Heart left ventricle (tissue), 16 donors: Measurements from ENCODE around the gene ZNF737. TPM values are rescaled to one million over a fixed set of nuclear protein-coding genes. Genes with fewer than 3 reads are reported as not detected.
"Not testable (repeated sequence)": the region's sequence is repeated elsewhere in the genome, so short reads cannot be mapped to it uniquely, and the experiment has no call there.

Source experiments
- ATAC-seq, 4 donors: fragments of 200-7000 bp; cut with Tn5 transposase; one replicate each; pipeline ENCODE4 v1.9.1; 2020 to 2022; ENCODE audit warnings: moderate library complexity in 4 of 4, mild to moderate bottlenecking in 3 of 4, moderate number of reproducible peaks in 1 of 4
- DNase-seq, 5 donors: peaks; one replicate each; pipeline ENCODE4 v3.0.0-alpha.2; 2020
- H3K27ac ChIP-seq, 12 donors: fragments of 200-600 bp; sonication (generic) in 4 of 12; one replicate each; pipeline versions ENCODE4 v1.5.0 to v1.8.0; 2016 to 2022; ENCODE audit warnings: mild to moderate bottlenecking in 2 of 12
- H3K27me3 ChIP-seq, 9 donors: fragments of 200-600 bp; sonication (generic) in 2 of 9; one replicate each; pipeline versions ENCODE4 v1.5.1 to v1.8.0; 2016 to 2022; ENCODE audit warnings: mild to moderate bottlenecking in 3 of 9
- H3K36me3 ChIP-seq, 9 donors: fragments of 200-600 bp; sonication (generic) in 2 of 9; one replicate each; pipeline versions ENCODE4 v1.5.0 to v1.8.0; 2018 to 2022; ENCODE audit warnings: mild to moderate bottlenecking in 2 of 9
- H3K4me1 ChIP-seq, 12 donors: fragments of 200-600 bp; sonication (generic) in 4 of 12; one replicate each; pipeline versions ENCODE4 v1.5.0 to v1.8.0; 2016 to 2022; ENCODE audit warnings: mild to moderate bottlenecking in 3 of 12
- H3K4me3 ChIP-seq, 12 donors: fragments of 200-600 bp; sonication (generic) in 4 of 12; one replicate each; pipeline versions ENCODE4 v1.5.0 to v1.8.0; 2017 to 2022; ENCODE audit warnings: mild to moderate bottlenecking in 9 of 12, moderate library complexity in 4 of 12
- H3K9me3 ChIP-seq, 12 donors: fragments of 200-600 bp; sonication (generic) in 4 of 12; one replicate each; pipeline versions ENCODE4 v1.5.0 to v1.8.0; 2016 to 2022; ENCODE audit warnings: mild to moderate bottlenecking in 1 of 12
- CTCF ChIP-seq, 12 donors: fragments of 200-600 bp; sonication (generic) in 4 of 12; IDR thresholded peaks; one replicate each; pipeline versions ENCODE4 v1.5.0 to v1.8.0; 2018 to 2022; ENCODE audit warnings: antibody characterized with exemption in 12 of 12, mild to moderate bottlenecking in 5 of 12
- POLR2A ChIP-seq, 2 donors: fragments of 450-650 bp; IDR thresholded peaks; one replicate each; pipeline ENCODE4 v1.6.1; 2017; ENCODE audit warnings: antibody characterized with exemption in 2 of 2, mild to moderate bottlenecking in 2 of 2, moderate library complexity in 2 of 2
- whole genome bisulfite sequencing, 4 donors: extraction: QIAGEN DNeasy Blood & Tissue Kit in 2 of 4; methylation state at CpG; one replicate each; pipeline versions ENCODE4 v1.1.5 to v1.1.7; 2013 to 2018; 5-methylcytosine and 5-hydroxymethylcytosine counted together
- intact Hi-C, 10 donors: fragments of 100-400 bp; cut with DNase I; formaldehyde crosslinking; loops; one replicate each; pipeline versions ENCODE4 v1.11.1 to v1.14.2; 2022
- polyA plus RNA-seq, 2 donors: library from polyadenylated mRNA; stranded (reverse); fragments of 200-250 nt; gene quantifications; one replicate each; pipeline ENCODE4 v1.2.3, GENCODE V29; 2013
- total RNA-seq, 9 donors: library from RNA; depleted of rRNA in 2 of 9; stranded (reverse); fragments of >200 nt in 2 of 9; fragmentation: NEBNext Ultra II Directional in 3 of 9; extraction: Animal tissue kit (Norgen Biotek cat#: 25700) in 3 of 9; gene quantifications; one replicate each; pipeline versions ENCODE4 v1.1.0 to v1.2.4, GENCODE V29; 2016 to 2023
- donor health status: ischemic (EF 13 %, LVEDD 7.1; RV severe dilation, severe dysfunction).
- donor health status: healthy with polysubstance abuse.
- donor health status: DM: no; HTN: yes; CAD: no.
- donor health status: DM: no; HTN: no; CAD: no.
- donor health status: ischemic (EF 25% LVEDD 6.9; RV normal size, moderate dysfunction).
- donor health status: ischemic (EF 25% LVEDD 5.7; RV mildly dilated, moderate dysfunction).
- donor health status: healthy.
- donor health status: DM: yes; HTN: yes; CAD: no.
- donor health status: ischemic (EF 35%, LVEDD 5.7; RV mildly dilated, moderate dysfunction).
- donor health status: nonischemic (EF 11% LVEDD 7.7; RV severe dilation, severe dysfunction).
- donor health status: DM: yes; HTN: yes; CAD: no.
- donor health status: PGD.
- donor health status: ischemic (EF 29% LVEDD 5.4; RV normal size, mild dysfunction).
- donor health status: nonischemic (EF 23%, LVEDD 6.1; RV moderate dilation, normal function).

ZNF737 gene
- total and polyA plus RNA-seq, 11 donors: 2.1 to 8.8 (median 4.7) TPM

GRCh38 chr19:20607943-20608342 is 42.4 kb upstream of the ZNF737 start:
- H3K27ac ChIP-seq: no peak overlapping the region
- no peaks in the 10 kb centered on the region for H3K36me3 ChIP-seq
- no peaks in the 10 kb centered on the region for H3K27me3 ChIP-seq
- peaks cover 0 to 71% (median under 1%) of the 10 kb centered on the region in 12 donors for H3K9me3 ChIP-seq
- no peak overlapping the region for H3K4me3 ChIP-seq
- H3K4me1 ChIP-seq: no peaks in the 10 kb centered on the region
- DNase-seq (no peak), ATAC-seq (no peak)
- TF ChIP-seq CTCF (IDR thresholded peaks at IDR 0.05) (no peak), POLR2A (IDR thresholded peaks at IDR 0.05) (no peak)
- intact Hi-C loops: no loop called here
- 0 to 100% (median 90%) methylated on average over 1 of the region's 1 CpG for WGBS, 4 donors

- DNase-seq (no peak), ATAC-seq (no peak)
- Histone ChIP-seq H3K27me3 (no peaks in the 10 kb centered on the region), H3K4me3 (no peak overlapping the region), H3K27ac (no peak overlapping the region), H3K9me3 (peaks cover 0 to 91% (median 33%) of the 10 kb centered on the region in 12 donors), H3K36me3 (peaks cover 0 to 46% (median 7%) of the 10 kb centered on the region in 9 donors), H3K4me1 (peaks cover 0 to 8% (median 0%) of the 10 kb centered on the region in 12 donors)
- TF ChIP-seq CTCF (IDR thresholded peaks at IDR 0.05) (no peak), POLR2A (IDR thresholded peaks at IDR 0.05) (no peak)
- intact Hi-C loops: no loop called here
These were observed 7.0 kb downstream of the ZNF737 start for GRCh38 chr19:20558571-20558970.

GRCh38 chr19:20558011-20558410 is 7.6 kb downstream of the ZNF737 start:
- H3K36me3 ChIP-seq: peaks cover 2 to 47% (median 10%) of the 10 kb centered on the region in 9 donors
- intact Hi-C loops: no loop called here
- DNase-seq: peak in 1 of 5 donors; percentile 15

GRCh38 chr19:20544667-20545333 is 20.8 kb downstream of the ZNF737 start:
- DNase-seq, intact Hi-C loops, ATAC-seq, H3K4me3 ChIP-seq, H3K27me3 ChIP-seq, H3K27ac ChIP-seq, H3K4me1 ChIP-seq: not testable (repeated sequence)
- Histone ChIP-seq H3K36me3 (peaks cover 21 to 99% (median 55%) of the 10 kb centered on the region in 9 donors), H3K9me3 (peaks cover 13 to 100% (median 99%) of the 10 kb centered on the region in 12 donors)
- WGBS, 4 donors: 92 to 99% (median 96%) methylated on average over 7 of the region's 7 CpGs

More at GRCh38 chr19:20558011-20558410, 7.6 kb downstream of the ZNF737 start:
- Histone ChIP-seq H3K27me3 (no peaks in the 10 kb centered on the region), H3K9me3 (peaks cover 0 to 91% (median 39%) of the 10 kb centered on the region in 12 donors), H3K4me3 (no peak overlapping the region), H3K27ac (no peak overlapping the region), H3K4me1 (peaks cover 0 to 3% (median 0%) of the 10 kb centered on the region in 12 donors)
- ATAC-seq: no peak
- WGBS, 4 donors: 58 to 66% (median 61%) methylated on average over 4 of the region's 4 CpGs
- TF ChIP-seq POLR2A (IDR thresholded peaks at IDR 0.05) (no peak), CTCF (IDR thresholded peaks at IDR 0.05) (peak in 9 of 12 donors; percentile 16 to 50 (median 32))

GRCh38 chr19:20530303-20530702 is 35.3 kb downstream of the ZNF737 start:
- DNase-seq, intact Hi-C loops, H3K4me1 ChIP-seq, H3K27ac ChIP-seq, H3K27me3 ChIP-seq, H3K4me3 ChIP-seq, ATAC-seq: not testable (repeated sequence)
- 93 to 96% methylated on average over 21 to 28 of the region's 29 CpGs; no CpG with 5 or more reads in 2 of the 4 donors for WGBS, 4 donors
- Histone ChIP-seq H3K36me3 (peaks cover 0 to 13% (median 0%) of the 10 kb centered on the region in 9 donors), H3K9me3 (peaks cover 0 to 80% (median 40%) of the 10 kb centered on the region in 12 donors)
